Suppressor macrophage treated with lipopolysaccharide for 4 hours (primary cell): ENCODE results near the gene SCAI.
"Not testable (repeated sequence)": the region's sequence is repeated elsewhere in the genome, so short reads cannot be mapped to it uniquely, and the experiment has no call there.

Source experiments
- DNase-seq: peaks from one replicate; pipeline ENCODE4 v3.0.0-alpha.2; 2020

Gene SCAI

GRCh38 chr9:124940894-124941678, 202.2 kb downstream of the SCAI start, which contains the start of gene GOLGA1:
Gene GOLGA1 (minus strand): TSS chr9:124941083. CDS start chr9:124938711, 2,372 bp downstream.
- peak; percentile 98 for DNase-seq

DNA sequence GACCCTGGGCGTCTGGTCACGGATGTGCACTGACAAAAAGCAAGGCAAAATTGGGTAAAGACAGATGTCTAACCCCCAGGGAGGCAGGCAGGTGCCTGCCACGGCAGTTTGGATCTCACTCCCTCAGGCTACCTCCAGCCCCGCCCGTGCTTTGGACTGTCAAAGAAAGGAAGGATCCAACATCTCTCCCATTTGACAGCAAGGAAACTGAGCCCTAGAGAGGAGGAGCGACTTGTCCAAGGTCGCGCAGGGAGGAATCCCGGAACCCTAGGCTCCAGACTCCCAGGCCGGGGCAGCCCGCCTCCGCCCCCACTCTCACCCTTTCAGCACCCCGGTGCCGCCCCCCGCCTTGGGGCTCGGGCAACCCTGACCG, 202.8 kb downstream of the SCAI start:
- DNase-seq, result no peak

DNA sequence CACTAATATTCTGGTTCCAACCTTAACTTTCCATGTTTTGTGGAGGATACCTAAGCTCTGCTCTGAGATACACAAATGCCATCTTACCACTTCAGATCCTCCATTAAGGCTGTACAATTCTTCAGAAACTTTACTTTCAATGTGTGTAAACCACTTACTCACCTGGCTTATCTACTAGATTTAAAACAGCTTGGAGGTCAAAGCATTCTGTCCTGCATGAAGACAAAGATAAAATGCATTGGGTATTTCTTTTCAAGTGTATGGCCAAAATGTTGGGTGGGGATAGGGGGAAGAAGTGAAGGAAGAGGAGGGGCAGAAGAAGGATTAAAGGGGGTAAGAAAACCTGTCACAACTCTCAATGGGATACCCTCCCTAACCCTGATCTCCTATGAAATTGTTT, 203.4 kb downstream of the SCAI start:
- DNase-seq, result no peak

DNA sequence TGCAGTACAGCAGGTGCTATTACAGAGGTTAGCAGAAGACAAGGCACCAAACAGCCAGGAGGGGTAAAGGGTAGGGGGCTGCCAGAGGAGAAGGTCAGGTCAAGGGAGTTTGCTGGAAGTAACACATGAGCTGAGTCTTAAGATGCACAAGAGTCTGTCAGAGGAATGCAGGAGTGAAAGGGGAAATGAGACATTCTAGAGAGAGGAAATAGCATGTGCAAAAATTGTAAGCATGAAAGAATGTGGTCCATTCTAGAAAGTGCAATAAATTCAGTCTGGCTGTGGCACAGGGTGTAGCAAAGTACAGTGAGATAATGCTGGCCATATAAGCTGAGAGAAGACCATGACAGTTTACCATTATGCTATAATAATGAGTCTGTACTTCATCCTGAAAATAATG, 209.0 kb downstream of the SCAI start:
- peak; percentile 13 for DNase-seq

- DNase-seq, result no peak
Measured at GRCh38 chr9:124932333-124932732, 211.0 kb downstream of the SCAI start.

GRCh38 chr9:124929464-124929863, 213.9 kb downstream of the SCAI start:
- no peak for DNase-seq

GRCh38 chr9:124928116-124928515, 215.2 kb downstream of the SCAI start:
- DNase-seq, result no peak

DNA sequence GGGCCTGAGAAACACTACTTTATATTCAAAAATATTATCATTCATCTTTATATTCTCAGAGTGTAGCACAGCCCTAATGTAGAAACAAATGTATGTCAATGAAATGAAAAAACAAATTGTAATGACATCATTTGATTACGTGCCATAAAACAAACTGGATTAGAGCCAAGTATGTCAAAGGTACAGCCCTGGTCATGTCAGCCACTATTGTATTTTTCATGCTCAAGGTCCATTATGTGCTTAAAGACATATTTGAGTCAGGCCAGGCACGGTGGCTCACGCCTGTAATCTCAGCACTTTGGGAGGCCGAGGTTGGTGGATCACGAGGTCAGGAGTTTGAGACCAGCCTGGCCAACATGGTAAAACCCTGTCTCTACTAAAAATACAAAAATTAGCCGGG, 222.9 kb downstream of the SCAI start:
- not testable (repeated sequence) for DNase-seq

DNA sequence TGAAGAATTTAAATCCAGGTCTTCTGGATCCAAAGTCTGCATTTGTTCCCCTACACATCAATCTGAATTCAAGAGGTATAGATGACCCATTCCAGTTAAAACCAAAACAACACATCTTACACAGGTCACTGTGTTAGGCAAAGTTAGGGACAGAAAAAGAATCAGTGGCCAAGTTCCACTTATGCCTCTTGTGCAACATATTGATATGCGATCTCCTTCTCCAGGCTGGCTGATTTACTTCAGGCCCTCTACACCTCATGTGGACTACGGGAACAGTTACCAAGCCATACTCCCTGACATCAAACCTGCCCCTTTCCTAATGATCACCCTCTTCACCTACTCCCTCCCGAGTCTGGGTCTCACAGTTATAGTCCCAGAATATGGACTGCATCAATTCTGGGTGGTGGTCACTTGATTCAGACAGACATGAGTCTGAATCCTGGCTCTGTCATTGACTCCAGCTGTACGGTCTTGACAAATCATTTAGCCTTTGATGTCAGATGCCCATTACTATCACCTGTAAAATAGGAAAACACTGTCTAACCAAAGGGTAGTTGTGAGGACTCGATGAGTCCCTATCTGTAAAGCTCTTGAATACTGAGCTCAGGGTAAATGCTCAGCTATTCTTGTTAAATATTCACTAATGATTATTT, 228.4 kb downstream of the SCAI start:
- no peak for DNase-seq

- no peak for DNase-seq
Measured at GRCh38 chr9:124913378-124913777, 229.9 kb downstream of the SCAI start.

GRCh38 chr9:124911766-124912165, 231.6 kb downstream of the SCAI start:
- no peak for DNase-seq

GRCh38 chr9:124908098-124908497, 235.2 kb downstream of the SCAI start:
- no peak for DNase-seq

DNA sequence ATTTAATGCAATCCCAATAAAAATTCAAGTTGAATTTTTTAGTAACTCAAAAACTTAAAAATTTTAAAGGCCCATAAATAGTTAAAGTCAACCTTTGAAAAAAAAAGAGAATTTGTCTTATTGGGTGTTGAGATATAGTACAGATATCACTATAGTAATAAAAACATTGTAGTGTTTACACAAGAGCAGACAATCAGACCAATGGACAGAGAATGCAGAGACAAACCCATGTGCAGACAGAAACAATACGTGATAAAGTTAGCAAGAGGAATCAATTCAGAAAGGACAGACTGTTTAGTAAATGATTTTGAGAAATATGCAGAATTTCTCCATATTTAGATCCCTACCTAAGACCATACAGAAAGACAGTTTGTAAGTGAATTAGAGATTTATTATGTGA, 236.4 kb downstream of the SCAI start:
- DNase-seq, result no peak

DNA sequence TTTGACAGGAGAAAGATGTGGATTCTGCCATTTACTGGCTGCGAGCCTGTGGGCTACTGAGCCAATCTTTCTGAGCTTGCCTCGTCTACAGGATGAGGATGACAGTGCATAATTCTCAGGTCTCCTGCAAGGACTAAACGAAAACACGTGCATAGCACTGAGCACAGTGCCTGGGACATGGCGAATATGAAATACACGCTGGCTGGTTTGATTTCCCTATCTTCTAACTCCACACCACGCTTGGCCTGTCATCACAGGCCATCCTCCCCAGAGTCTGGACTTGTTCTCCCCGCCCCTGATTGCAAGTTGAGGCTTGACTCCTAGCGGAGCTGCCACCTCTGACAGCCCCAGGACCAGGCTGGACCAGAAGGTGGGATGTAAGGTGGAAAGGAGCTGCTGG, 243.5 kb downstream of the SCAI start:
- no peak for DNase-seq

DNA sequence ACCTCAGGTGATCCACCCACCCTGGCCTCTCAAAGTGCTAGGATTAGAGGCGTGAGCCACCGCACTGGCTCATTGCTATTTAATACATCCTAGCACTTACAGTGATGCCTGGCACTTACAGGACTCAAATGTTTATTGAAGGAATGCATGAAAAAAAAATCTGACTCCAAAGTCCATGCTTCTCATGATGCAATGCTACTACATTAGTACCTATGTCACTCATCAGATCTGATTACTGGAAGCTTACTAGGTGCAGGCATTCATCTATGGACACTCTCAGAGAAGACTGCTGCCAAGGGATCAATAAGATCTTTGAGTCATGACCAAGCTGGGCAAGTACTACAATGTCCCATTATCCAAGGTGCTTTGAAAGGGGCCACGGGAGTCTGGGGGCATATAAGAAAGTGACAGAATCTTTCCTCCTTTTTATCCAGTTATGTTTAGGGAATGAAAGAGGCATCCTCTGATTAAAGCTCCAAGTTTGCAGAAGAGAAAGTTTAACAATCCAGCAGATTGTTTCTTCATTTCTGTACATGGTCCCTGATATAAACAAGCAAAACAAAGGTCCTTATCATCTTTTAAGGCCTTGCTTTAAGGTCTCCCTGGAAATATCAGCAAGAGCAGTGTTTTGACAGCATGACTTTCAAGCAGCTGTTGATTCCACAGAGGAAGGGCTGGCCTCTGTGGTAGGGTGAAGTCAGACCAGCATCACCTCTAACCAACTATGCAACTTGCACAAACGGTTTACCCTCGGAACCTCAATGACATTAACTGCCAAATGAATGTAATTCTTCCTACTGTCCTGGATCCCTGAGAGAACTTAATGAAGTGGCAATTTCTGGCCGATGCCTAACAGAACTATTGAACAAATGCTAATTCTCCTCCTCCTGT, 245.5 kb downstream of the SCAI start:
- DNase-seq, result no peak

GRCh38 chr9:124894741-124895170, 248.6 kb downstream of the SCAI start:
- DNase-seq, result peak; percentile 22

- no peak for DNase-seq
Measured at GRCh38 chr9:124894035-124894740, 249.1 kb downstream of the SCAI start.
